ACC112 (cell line): ENCODE results near the gene MEIOSIN.
A peak's percentile ranks its signal among the peaks of the same experiment; 100 is the strongest.
"Not testable (repeated sequence)": the region's sequence is repeated elsewhere in the genome, so short reads cannot be mapped to it uniquely, and the experiment has no call there.

Experiments used
- H2AFZ ChIP-seq: fragments of 200-600 bp; sonication (generic); one replicate; pipeline ENCODE4 v1.6.0; 2017; ENCODE audit warnings: antibody characterized with exemption, low read length; ENCODE audit not compliant: unreplicated experiment
- H3K27ac ChIP-seq: fragments of 200-600 bp; sonication (generic); 2 replicates; pipeline ENCODE4 v1.5.1; 2014; ENCODE audit warnings: low read depth, mild to moderate bottlenecking, antibody characterized with exemption, low read length, moderate library complexity
- H3K27me3 ChIP-seq: fragments of 200-600 bp; sonication (generic); 2 replicates; pipeline ENCODE4 v1.6.1; 2014; ENCODE audit warnings: mild to moderate bottlenecking, antibody characterized with exemption, low read length, moderate library complexity, mixed read lengths; ENCODE audit not compliant: insufficient read depth
- H3K36me3 ChIP-seq: fragments of 200-600 bp; sonication (generic); 2 replicates; pipeline ENCODE4 v1.6.1; 2016; ENCODE audit warnings: mild to moderate bottlenecking, antibody characterized with exemption, low read length, moderate library complexity, mixed read lengths; ENCODE audit not compliant: insufficient read depth
- H3K4me1 ChIP-seq: fragments of 200-600 bp; sonication (generic); one replicate; pipeline ENCODE4 v1.6.1; 2016; ENCODE audit warnings: low read length, mixed read lengths; ENCODE audit not compliant: insufficient read depth, unreplicated experiment, control insufficient read depth
- H3K4me3 ChIP-seq: fragments of 200-600 bp; sonication (generic); 2 replicates; pipeline ENCODE4 v1.5.1; 2014; ENCODE audit warnings: mild to moderate bottlenecking, low read depth, low read length
- H3K79me2 ChIP-seq: fragments of 200-600 bp; sonication (generic); one replicate; pipeline ENCODE4 v1.6.0; 2016; ENCODE audit warnings: low read length; ENCODE audit not compliant: control insufficient read depth, unreplicated experiment, insufficient read depth

Gene MEIOSIN

DNA sequence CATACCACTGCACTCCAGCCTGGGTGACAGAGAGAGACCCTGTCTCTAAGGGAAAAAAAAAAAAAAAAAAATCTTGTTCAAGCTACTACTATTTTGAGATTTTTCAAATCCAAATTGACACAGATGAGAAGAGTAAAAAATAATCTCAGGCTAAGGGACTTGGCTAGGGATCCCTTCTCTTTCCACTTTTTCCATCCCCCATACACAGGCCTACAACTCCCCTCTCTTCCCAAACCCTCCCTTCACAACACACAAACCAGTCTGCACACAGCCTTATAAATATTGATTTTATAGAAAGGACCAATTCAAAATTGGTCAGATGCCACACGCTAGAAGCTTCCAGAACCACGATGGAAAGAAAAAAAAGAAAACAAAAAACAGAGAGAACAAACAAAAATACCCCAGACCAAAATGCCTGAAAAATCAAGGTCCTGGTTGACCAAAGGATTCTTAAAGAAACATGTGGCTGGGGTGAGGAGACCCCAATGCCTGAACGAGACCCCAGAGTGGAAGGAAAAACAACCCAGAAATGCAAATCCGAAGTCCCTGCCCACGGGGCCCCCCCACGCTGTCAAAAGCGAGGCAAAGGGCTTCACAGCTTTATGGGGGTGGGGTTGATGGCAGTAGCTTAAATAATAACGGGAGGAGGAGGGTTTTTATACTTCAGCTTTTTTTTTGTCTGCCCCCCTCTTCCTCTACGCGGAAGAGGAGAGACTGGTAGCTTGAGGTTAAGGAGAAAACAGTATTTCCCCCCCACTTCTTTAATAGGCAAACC, 22.7 kb upstream of the MEIOSIN start:
- Histone ChIP-seq H3K27ac (no peak overlapping the region), H3K27me3 (no peaks in the 10 kb centered on the region), H3K4me1 (no peaks in the 10 kb centered on the region), H2AFZ (no peak overlapping the region), H3K36me3 (no peaks in the 10 kb centered on the region), H3K4me3 (no peak overlapping the region), H3K79me2 (peaks cover 10% of the 10 kb centered on the region)

DNA sequence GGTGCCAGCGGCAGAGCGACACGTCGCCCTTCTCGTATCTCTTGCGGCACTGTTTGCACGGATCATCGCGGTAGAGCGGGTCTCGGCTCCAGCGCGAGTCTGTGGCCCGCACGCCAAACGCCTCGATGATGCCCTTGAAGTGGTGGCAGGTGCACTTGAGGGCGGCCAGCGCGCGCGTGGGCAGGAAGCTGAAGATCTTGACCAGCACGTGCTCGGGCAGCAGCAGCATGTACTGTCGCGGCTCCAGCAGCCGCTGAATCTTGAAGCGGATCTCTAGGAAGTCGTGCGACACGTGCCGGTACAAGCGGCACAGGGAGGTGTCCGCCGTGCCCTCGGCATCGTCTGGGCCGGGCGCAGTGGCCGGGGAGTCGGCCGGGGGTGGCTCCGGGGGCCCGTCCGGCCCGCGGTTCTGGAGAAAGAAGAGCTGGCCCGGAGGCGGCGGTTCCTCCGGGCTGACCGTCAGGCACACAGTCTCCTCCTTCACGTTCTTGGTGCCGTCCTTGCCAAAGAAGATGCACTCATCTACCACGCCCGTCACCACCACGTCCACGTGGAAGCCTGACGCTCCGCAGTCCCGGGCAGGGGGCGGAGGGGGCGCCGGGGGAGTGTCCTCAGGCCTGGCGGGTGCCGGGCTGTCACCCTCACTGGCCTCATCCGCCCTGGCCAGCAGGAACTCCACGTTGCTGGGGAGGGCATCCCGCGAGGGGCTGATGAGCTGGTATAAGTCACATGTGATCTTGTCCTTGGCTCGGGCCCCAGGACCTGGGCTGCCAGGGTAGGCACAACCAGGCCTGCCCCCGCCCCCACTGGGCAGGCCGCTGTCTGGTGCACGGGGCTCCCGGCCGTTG, 21.2 kb upstream of the MEIOSIN start:
- Histone ChIP-seq H3K4me3 (no peak overlapping the region), H3K4me1 (peaks cover 5% of the 10 kb centered on the region), H3K27ac (no peak overlapping the region), H3K27me3 (no peaks in the 10 kb centered on the region), H3K79me2 (peaks cover 18% of the 10 kb centered on the region), H3K36me3 (no peaks in the 10 kb centered on the region), H2AFZ (no peak overlapping the region)

DNA sequence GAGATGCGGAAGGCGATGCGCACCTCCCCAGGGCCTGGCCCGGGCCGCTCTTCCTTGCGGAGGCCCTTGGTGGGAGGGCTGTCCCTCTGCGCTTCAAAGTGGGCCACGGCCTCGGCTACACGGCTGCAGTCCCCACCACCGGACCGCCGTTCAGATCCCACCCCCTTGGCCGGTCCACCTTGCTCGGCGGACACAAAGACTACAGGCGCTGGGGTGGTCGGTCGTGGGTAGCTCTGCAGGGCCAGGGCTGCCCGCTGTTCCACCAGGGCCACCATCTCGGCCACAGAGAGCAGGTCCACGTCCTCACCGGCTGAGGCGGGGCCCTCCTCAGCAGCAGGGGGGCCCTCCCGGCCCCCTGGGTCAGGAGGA, 20.6 kb upstream of the MEIOSIN start:
- no peak overlapping the region for H3K4me3 ChIP-seq
- H3K79me2 ChIP-seq: peaks cover 18% of the 10 kb centered on the region
- no peaks in the 10 kb centered on the region for H3K27me3 ChIP-seq
- H3K36me3 ChIP-seq: no peaks in the 10 kb centered on the region
- no peak overlapping the region for H2AFZ ChIP-seq
- H3K27ac ChIP-seq: no peak overlapping the region
- H3K4me1 ChIP-seq: peaks cover 5% of the 10 kb centered on the region

DNA sequence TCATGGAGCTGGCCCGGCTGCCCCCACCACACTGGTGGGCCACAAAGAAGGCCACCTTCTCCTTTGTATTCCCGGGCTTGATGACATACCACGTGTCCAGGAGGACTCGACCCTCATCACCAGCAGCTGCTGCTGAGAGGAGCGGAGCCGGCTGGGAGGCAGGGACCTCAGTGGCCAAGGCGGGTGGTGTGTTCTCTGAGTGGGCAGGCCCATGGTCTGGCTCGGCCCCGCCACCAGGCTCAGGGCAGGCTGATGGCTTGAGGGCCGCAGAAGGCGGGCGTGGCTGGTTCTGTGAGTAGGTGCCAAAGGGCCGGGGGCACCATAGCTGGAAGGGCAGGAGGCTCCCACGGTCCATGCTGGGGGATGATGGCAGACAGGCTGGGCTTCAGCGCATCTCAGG, 20.1 kb upstream of the MEIOSIN start:
- no peaks in the 10 kb centered on the region for H3K27me3 ChIP-seq
- no peak overlapping the region for H2AFZ ChIP-seq
- peaks cover 18% of the 10 kb centered on the region for H3K79me2 ChIP-seq
- no peaks in the 10 kb centered on the region for H3K36me3 ChIP-seq
- no peak overlapping the region for H3K27ac ChIP-seq
- no peak overlapping the region for H3K4me3 ChIP-seq
- H3K4me1 ChIP-seq: peaks cover 9% of the 10 kb centered on the region

DNA sequence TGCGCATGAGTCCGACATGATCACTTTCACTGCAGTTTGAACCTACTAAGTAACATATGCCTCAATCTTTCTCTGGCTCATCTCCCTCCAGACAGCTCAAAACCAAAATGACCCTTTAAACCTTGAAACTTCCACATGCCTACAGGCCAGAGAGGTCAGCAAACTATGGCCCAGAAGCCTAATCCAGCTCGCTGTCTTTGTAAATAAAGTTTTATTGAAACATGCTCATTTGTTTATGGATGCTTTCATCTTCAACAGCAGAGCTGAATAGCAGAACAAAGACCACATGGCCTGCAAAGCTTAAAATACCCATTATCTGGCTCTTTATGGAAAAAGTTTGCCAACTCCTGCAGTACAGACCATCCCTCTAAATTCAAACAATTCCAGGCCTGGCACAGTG, 18.1 kb upstream of the MEIOSIN start:
- H3K79me2 ChIP-seq: peaks cover 18% of the 10 kb centered on the region
- H3K4me1 ChIP-seq: peaks cover 13% of the 10 kb centered on the region
- H2AFZ ChIP-seq: no peak overlapping the region
- no peak overlapping the region for H3K4me3 ChIP-seq
- H3K27me3 ChIP-seq: no peaks in the 10 kb centered on the region
- no peak overlapping the region for H3K27ac ChIP-seq
- 0 out of 2 replicates have a peak, but pooled peaks cover 6% of the 10 kb centered on the region for H3K36me3 ChIP-seq

DNA sequence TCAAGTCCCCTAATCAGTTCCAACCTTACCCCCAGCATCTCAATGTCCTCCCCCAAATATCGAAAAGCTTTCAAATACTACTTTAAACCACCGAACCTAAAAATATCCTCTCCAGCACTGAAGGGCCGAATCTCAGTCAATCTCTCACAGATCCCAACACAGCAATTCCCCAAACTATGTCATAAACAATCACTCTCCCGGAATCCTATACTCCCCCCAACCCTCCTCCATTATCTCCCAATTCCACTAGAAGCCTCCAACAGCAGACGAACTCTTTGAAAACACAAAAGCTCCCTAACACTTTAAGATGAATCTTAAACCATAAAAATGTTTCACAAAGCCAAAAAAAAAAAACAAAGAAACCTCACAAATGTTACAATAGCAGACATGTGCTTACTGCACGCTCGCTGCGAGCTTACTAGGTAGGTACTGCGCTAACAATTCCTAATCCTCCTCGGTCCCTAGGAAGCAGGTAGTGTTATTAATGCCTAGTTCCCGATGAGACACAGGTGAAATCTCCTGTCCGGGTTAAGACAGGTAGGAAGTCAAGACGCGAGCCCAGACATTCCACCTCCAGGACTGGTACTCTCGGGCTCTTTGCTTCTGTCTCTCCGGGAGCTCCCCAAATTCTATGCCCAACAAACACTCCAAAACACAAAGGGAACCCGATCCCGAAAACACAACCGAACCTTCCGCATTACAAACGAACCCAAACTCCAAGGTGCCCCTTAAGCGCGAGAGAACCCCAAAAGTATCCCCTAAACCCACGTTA, 16.7 kb upstream of the MEIOSIN start:
- Histone ChIP-seq H3K27me3 (no peaks in the 10 kb centered on the region), H3K79me2 (peaks cover 18% of the 10 kb centered on the region), H3K27ac (peak overlapping the region; percentile 69), H3K4me3 (peak overlapping the region; percentile 79), H3K4me1 (peaks cover 13% of the 10 kb centered on the region), H2AFZ (peak overlapping the region; percentile 45), H3K36me3 (0 out of 2 replicates have a peak, but pooled peaks cover 6% of the 10 kb centered on the region)

DNA sequence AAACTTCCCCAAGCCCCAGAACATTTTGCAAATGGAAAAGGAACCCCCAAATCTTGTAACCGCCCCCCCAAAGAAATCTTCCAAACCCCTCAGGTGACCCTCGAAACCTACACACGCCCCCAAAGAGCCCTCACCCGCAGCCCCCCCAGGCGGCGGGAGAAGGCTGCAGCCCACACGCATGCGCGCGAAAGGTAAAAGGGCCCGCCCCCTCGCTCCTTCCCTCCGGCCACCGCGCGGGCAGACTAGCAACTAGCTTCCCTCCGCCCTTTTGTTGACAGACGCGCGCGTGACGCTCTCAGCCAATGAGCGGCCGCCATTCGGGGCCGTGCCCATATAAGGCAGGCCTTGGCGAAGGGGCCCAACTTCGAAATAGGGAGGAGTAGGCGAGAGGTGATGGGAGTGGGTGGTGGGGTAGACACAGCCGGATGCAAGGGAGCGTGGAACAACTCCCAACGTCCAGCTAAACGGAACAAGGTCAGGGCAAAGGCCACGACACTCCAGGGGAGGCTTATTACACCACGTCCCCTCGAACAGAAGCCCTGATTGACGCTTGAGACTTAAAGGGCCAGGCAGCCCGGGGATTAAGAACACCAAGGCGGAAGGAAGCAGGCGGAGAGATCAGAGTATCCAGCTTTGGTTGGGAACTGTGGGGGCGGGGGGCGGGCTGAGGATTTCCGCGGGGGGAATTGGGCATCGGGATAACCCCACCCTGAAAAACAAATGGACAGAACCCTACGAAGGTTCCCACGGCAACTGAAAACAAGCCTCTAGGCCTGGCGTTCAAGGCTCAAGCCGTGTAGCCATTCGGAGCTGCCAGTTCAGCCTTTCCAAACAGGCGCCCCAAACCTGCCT, 15.9 kb upstream of the MEIOSIN start:
- Histone ChIP-seq H3K27ac (peak overlapping the region; percentile 92), H2AFZ (peak overlapping the region; percentile 45), H3K36me3 (0 out of 2 replicates have a peak, but pooled peaks cover 8% of the 10 kb centered on the region), H3K27me3 (no peaks in the 10 kb centered on the region), H3K4me1 (peaks cover 20% of the 10 kb centered on the region), H3K79me2 (peaks cover 18% of the 10 kb centered on the region), H3K4me3 (peak overlapping the region; percentile 79)

DNA sequence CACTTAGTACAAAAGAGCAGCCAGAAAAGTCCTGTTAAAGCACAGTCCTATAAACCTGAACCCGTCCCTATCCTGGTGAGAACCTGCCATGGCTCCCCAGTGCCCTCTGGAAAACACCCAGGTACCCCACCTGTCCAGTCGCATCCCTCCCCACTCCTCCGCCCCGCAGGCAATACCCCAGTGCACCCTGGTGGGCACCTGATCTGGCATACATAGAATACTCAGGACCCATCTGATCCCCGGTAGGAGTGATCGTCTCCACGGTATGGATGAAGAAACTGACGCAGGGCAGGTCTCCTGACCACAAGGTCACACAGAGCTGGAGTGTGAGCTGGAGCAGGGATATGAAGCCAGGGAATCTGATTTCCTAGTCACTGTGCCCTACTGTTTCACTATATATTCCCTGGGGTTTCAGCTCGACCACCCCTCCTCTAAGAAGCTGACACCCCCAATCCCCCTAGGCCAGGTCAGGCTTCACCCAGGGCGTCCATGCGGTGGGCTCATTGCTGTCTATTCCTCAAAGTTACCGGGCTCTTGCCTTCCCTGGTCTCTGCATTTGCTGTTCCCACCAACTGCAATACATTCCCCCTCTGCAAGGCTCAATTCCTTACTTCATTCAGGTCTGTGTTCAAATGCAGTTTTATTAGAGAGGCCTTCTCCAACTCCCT, 15.1 kb upstream of the MEIOSIN start:
- peaks cover 18% of the 10 kb centered on the region for H3K79me2 ChIP-seq
- peaks cover 21% of the 10 kb centered on the region for H3K4me1 ChIP-seq
- H3K27ac ChIP-seq: peak overlapping the region; percentile 92
- H2AFZ ChIP-seq: no peak overlapping the region
- H3K4me3 ChIP-seq: peak overlapping the region; percentile 79
- no peaks in the 10 kb centered on the region for H3K27me3 ChIP-seq
- 0 out of 2 replicates have a peak, but pooled peaks cover 8% of the 10 kb centered on the region for H3K36me3 ChIP-seq

DNA sequence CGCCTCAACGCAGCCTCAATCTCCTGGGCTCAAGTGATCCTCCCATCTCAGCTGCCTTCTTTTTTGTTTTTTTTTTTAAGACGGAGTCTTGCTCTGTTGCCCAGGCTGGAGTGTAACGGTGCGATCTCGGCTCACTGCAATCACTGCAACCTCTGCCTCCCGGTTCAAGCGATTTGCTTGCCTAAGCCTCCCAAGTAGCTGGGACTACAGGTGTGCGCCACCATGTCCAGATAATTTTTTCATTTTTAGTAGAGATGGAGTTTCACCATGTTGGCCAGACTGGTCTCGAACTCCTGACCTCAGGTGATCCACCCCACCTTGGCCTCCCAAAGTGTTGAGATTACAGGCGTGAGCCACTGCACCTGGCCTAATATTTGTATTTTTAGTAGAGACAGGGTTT, 13.2 kb upstream of the MEIOSIN start:
- H2AFZ ChIP-seq, H3K36me3 ChIP-seq, H3K27ac ChIP-seq, H3K4me3 ChIP-seq, H3K27me3 ChIP-seq: not testable (repeated sequence)
- Histone ChIP-seq H3K79me2 (peaks cover 15% of the 10 kb centered on the region), H3K4me1 (peaks cover 32% of the 10 kb centered on the region)
